ENCODE results near the gene MYLK.
A peak's percentile ranks its signal among the peaks of the same experiment; 100 is the strongest.
"Not testable (repeated sequence)": the region's sequence is repeated elsewhere in the genome, so short reads cannot be mapped to it uniquely, and the experiment has no call there.

The MYLK gene

DNA sequence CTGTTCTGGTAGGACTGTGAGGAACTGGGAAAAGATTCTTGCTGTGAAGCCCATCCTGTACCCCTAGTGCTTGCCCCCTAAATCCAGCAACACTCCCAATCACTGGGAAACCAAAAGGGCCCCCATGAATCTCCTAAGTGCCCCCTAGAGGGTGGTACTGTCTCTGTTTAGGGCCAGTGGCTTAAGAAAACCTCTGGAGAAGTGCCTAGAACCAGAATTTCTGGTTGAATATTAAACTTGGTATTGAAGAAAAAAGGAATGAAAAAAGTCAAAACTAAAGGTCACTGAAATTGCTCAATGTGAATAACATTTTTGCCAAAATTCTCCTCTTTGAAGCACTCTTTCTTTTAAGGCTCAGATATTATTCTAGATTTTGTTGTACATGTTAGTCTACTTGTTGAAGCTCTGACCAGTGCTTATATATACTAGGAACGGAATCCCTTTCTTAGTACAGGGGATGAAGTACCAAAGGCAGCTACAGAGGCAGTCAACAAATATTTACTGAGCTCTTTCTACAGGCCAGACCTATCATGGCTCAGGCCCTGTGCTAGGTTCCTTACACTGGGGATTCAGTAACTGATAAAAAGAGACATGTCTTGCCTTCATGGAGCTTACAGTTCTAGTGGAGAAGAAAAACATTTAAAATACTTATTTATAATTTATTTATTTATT is 138.8 kb downstream of the MYLK start:
- DNase-seq (ENCODE audit: low read depth), result no peak

DNA sequence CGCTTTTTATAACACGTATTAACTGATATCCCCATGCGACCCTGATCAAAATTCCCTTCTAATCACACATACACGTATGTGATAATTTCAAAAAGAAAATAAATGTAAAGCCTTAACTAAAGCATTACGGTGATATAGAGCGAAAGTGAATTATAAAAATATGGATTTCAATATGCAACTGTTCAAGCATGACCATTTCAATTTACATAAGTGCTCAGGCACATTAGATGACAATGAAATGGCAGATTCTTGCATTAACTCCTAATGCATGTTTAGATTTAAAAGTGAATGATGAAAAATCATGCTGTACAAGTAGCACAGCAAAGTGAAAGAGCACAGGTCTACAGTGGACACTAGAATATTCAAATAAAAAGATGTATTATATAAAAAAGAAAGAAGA is 140.1 kb downstream of the MYLK start:
- no peak for DNase-seq (ENCODE audit: low read depth)

DNA sequence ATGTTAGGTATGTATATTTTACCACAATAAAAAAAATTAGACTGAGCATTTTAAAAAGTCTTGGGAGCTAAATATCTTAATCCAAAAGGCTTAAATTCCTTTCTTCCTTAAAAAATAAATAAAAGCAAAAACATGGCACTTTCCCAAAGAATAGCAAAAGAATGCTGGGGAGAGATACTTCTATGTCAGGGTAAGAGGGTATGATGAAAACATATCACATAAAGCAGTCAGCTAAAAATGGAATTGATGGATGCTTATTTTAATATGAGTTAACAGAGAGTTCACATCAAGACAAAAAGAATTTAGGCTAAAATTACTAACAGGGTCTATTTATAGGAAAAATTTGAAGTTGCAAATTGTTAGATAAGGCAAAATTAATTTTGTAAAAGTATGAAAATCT is 141.0 kb downstream of the MYLK start:
- DNase-seq (ENCODE audit: low read depth), result no peak

DNA sequence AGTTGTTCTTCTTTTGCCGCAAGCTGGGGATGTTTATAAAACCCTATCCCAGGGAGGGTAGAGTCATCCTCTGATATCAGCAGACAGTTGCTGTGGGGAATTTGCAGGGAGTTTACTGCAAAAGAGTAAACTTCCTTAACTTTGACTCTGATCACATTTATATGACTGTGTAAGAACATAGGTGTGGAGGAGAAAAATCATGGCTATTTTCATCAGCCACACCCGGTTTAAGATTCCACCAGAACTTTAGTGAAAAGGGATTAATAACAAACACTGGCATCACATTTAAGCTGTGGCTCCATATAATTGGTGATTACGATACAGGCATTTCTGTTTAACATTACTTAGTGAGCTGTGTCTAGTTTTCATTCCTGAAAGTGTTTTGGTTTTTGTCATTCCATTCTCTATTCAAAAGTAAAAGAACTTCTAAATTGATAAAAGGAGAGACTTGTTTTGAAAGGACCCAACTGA is 143.1 kb downstream of the MYLK start:
- DNase-seq (ENCODE audit: low read depth), result no peak

DNA sequence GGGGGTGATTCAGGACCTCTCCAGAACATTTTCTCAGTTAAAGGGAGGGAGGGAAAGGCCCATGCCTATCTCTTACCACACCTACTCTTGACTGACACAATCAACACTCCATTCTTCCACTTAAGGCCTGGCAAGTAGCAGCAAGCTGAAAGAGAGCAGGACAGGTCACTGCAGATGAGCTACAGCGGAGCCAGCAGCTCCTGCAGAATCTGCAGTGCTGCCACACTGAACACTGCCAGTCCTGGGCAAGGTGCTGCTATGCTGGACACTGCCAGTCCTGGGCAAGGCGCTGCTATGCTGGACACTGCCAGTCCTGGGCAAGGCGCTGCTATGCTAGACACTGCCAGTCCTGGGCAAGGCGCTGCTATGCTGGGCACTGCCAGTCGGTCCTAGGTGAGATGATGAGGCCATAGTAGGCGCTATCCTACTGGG is 143.7 kb downstream of the MYLK start:
- DNase-seq (ENCODE audit: low read depth), result no peak

DNA sequence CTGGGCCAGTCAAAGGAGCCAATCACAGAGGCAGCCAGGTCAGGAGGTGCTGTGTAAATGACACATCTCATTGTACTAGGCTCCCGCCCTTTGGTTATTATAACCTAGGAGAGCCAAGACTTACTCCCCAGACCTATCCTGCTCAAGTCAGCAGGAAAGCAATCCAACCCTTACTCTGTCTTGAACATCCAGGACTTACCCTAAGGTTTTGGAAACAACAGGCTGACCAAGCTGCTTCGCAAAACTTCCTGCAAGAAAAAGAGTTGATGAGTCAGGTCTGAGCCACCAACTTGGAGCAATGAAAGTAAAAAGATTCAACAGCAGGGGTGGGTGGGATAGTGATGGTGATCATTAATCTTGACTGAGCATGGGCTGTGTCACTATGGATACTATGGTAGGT is 144.4 kb downstream of the MYLK start:
- peak; percentile 68 for DNase-seq (ENCODE audit: low read depth)

DNA sequence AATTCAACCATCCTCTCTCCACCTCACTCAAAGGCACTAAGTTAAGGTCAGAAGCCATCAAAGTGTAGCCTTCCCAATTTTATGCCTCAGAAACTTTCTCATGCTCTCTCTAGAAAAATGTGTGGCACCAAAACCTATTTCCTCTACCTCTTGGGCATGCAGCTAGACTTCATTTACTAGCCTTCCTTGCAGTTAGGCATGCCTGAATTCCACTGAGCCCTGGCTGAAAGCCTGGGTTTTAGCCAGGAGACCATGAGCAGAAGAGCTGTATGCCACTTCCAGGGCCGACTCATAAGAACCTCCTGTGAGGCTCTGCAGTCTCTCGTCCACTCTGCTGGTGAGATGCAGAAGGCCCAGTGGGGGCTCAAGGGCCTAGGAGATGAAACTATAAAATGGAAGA is 145.0 kb downstream of the MYLK start:
- DNase-seq (ENCODE audit: low read depth), result no peak

DNA sequence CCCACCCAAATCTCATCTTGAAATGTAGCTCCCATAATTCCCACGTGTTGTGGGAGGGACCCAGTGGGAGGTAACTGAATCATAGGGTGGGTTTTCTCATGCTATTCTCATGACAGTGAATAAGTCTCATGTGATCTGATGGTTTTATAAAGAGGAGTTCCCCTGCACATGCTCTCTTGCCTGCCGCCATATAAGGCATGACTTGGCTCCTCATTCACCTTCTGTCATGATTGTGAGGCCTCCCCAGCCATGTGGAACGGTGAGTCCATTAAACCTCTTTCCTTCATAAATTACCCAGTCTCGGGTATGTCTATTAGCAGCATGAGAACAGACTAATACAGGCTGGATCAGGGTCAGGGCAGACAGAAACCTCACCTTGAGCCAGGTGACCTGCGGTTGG is 145.6 kb downstream of the MYLK start:
- DNase-seq (ENCODE audit: low read depth), result not testable (repeated sequence)

DNA sequence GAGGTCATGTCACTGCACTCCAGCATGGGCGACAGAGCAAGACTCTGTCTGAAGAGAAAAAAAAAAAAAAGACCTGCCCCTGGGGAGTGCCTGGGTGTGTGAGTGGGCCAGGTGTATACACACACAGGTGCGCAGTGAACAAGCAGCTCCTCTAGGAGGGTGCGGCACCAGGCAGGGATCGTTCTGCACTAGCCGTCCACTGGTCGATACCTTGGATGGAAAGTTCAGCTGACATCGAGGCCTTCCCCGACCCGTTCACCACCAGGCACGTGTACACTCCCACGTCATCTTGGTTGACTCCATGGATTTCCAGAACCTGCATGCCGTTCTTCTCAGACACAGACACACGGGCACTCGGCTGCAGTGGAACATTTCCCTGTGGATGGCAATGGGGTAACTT is 147.0 kb downstream of the MYLK start:
- DNase-seq (ENCODE audit: low read depth), result no peak

DNA sequence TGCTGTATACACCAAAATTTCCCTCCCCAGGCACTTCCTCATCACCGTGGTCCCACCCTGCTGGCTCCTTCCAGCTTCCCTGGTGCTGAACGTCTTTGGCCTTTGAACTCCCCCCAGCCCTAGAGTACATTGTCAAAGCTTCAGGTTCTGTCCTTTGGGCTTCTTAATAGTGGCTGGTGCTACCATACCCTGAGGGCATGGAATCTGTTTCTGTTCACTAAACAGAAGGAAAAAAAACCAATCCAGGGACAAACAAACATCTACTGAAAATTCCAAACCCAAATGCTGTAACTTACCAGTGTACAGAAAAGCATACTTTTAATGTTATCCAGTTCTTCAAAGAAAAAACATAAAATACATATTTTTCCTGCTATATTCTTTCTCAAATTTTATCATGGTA is 148.7 kb downstream of the MYLK start:
- no peak for DNase-seq (ENCODE audit: low read depth)

DNA sequence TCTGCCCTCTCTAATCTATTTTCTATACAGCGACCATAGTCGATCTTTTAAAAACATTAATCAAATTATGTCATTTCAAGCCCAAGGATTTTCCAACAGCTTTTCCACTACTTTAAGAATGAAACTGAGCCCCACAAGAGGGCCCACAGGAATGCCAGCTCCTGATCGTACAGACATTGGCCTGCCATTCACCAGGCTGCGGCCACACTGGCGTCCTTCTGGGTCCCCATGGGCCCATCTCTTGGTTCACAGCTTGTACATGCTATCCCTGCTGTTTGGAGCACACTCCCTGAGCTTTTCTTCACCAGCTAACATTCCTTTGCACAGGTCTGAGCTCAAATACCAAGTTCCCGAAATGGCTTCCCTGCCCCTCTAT is 149.6 kb downstream of the MYLK start:
- DNase-seq (ENCODE audit: low read depth), result no peak

DNA sequence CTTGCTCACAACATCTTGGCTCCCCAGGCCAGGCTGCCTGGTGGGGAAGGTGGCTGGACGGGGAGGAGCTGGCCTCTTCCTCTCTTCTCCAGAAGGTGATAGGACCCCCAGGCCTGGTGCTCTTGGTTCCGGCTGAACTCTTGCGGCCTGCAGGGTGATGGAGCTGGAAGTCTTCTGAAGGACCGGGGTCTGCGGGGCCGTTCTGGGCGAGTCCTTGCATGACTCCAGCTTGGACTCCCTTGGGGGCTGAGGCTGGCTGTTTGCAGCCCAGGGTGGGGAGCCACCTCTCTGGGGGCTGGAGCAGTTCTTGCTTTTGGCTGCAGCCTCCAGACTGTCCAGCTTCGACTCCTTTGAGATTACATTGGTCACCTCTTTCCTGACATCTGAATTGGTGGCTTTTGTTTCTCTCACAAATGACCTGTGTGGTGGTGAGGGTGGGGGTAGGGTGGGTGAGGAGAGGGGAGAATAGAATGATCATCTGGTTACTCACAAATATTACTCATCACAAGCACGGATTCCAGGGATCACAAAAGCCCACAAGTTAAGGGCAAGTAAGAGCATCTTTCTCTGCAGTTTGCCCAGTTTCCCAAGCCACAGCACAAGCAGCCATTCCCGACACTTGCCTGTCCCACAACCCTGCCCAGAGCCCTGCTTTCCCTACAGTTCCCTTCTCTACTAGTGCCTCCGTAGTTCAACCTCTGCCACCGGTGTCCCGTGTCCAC is 150.2 kb downstream of the MYLK start:
- peak; percentile 86 for DNase-seq (ENCODE audit: low read depth)

DNA sequence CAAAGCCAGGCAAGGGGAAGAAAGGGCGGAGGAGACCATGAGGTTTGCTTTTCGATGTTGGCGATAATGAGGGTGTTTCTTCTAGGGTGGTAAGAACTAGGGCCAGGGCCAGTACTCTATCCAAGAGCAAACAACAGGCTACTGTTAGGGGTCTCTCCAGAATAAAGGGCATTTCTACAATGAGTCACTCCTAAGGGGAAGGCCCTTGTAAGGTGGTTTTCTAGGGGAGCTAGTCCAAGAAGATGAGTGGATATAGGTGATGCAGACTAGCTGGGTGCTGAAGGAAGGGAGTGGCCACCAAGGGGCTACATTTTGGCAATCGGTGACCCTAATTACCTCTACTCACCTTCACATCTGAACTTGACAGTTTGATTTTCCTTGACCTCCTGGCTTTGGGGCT is 150.8 kb downstream of the MYLK start:
- DNase-seq (ENCODE audit: low read depth), result no peak

DNA sequence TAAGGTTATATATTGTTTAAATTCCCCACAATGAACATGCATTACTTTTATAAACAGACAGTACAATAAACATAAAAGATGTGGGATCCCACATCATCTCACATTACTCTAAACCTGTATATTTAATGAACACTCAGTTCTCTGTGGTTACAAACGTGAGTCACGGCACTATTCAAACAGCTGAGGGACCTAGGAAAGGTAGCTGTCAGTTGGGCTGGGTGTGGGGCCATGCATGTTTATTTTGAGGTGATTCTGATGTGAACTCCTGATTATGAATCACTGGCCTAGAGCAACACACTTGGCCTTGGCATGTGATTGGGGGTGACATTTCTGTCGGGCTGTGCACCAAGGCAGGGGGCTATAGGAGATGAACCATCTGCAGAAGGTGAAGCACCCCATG is 151.7 kb downstream of the MYLK start:
- peak; percentile 78 for DNase-seq (ENCODE audit: low read depth)

DNA sequence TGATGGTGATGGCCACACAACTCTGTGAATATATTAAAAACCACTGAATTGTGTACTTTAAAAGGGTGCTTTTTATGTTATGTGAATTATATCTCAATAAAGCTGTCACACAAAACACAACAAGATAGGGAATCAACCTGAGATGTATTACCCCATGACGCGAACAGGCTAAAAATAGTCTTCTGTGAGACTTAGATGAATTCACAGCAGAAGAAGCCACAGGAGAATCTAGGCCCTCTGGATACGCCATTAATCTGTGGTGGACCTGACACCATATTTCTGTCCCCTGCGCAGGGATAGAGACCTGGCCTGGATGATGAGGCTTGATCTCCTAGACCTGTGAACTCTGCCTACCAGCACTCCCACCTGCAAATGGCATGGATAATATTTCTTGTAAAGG is 153.3 kb downstream of the MYLK start:
- no peak for DNase-seq (ENCODE audit: low read depth)

DNA sequence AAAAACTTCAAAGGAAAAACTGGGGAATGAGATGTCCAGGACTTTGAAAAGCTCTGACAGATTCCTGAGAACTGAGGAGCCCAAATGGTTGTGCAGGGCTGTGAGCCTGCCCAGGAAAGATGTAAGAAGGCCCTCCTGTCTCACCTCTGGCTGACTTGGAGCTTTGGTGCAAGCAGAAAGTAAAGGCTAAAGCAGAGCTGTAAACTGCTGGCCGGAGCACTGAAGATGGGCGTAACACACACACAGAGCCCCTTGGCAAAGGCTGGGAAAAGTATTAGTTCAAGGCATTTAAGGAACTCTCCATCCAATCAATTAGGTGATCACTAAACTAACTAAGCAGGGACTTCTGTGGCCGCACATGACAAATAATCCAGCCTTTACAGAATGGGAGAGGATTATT is 155.1 kb downstream of the MYLK start:
- DNase-seq (ENCODE audit: low read depth), result no peak

DNA sequence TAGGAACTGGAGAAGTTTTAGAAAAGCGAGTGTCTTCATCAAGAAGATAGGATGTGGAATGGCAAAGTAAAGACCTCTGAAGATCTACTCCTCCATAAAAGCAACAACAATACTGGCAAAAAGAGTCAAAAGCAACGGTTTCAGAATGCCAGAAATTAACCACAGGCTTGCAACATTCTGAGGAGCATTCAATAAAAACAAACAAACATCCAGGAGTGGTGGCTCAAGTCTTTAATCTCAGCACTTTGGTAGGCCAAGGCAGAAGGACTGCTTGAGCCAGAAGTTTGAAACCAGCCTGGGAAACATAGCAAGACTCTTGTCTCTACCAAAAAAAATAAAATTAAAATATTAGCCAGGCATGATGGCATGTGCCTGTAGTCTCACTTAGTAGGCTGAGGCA is 156.1 kb downstream of the MYLK start:
- DNase-seq (ENCODE audit: low read depth), result no peak

DNA sequence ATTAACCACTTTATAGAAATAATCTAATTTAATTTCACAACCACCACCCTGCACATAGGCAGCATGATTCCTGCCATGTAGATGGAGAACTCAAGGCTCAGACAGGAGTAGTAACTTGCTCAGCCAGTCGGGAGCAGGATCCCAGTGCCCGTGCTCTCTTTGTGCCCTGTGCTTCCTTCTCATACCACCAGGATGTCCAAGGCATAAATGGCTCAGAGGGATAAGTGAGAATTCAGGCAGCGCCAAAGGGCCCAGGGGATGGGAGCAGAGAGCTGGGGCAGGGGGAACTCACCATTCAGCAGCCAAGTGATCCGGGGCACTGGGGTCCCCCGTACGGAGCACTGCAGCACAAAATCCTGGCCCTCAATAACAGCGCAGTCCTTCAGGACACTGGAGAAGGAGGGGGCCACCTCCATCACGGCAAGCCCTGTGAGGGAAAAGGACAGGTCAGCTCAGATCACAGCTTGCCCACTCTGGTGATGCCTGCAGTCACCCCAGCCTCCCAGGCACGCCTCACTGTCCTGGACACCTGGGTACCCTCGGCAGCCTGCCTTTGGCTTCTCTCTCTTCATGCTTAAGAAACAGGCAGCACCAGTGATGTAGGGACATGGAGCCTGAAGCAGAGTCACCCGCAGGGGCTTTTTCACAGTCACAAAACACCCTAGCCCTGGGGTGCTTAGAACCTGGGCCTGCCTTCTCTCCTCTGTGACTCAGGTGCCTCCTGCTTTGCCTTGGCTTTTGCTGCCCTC is 158.3 kb downstream of the MYLK start:
- no peak for DNase-seq (ENCODE audit: low read depth)

DNA sequence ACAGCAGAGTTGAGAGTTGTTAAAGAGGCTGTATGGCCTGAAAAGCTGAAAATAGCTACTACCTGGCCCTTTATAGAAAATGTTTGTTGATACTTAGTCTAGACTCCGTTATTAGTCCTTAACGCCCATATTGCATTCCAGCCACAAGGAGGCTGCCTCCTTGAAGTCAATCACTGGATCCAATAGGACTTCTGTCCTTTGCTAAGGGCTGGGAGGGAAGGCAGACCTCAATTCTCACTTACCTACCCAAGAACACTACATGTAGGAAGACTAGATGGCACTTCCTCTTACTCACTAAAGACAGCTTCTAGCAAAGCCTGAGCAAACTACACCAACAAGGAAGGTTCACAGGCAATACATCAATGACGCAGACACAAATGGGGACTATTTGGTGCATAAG is 159.8 kb downstream of the MYLK start:
- no peak for DNase-seq (ENCODE audit: low read depth)

DNA sequence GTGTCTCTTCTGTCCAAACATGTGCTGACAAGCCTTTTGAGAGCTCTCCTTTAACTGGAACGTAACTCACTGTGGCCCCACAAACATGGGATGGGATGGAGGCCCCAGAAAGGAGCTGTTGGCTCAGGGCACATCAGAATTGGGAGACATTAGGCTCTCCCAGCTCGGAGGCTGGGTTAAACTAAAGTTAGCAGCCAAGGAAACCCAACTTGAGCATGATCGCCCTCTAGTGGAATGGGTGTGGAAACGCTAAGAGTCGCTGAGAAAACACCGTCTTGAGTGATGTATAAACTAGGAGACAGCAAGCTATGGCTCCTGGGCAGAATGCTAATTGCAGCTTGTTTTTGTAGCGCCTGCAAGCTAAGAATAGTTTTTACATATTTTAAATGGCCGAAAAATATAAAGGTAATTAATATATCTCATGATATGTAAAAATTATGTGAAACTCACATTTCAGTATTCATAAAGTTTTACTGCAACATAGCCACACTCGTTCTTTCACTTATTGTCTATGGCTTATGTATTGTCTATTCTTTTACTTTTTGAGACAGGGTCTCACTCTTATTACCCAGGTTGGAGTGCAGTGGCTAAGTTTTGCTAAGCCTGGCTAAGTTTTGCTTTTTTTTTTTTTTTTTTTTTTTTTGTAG is 160.5 kb downstream of the MYLK start:
- DNase-seq (ENCODE audit: low read depth), result no peak

DNA sequence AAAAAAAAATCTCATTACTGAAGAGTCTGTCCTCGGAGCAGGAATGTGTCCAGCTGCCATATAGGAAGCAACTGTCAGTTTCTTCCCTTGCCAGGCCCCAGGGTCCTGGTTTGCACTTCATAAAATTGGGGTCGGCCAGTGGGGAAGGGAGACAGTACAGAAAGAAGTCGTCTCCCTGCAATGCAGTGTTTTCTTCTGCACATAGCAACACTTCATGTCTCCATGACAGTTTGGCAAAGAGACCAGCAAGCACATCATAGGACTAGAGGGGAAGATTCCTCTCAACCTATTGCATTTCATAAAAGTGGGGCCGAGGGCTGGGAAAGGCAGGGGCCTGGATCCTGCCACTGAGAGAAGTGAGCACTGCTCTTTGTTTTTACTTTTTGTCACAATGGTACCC is 161.1 kb downstream of the MYLK start:
- no peak for DNase-seq (ENCODE audit: low read depth)

DNA sequence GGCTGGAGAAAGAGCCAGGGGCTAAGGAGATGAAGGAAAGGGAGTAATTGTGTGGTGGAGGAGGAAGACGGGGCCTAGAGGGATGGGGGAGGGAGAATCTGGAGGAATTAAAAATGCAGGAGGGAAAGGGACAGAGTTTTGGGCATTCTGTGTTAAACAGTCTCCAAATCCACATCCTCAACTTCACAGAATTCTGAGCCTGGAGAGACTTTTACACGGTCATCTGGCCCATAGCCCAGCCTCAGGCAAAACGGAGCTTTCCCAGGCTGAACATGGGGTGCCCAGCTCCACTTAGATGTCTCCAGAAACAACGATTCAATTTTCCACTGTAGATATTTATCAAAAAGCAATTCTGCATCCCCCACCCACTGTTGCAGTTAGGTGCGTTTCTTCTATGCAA is 161.7 kb downstream of the MYLK start:
- no peak for DNase-seq (ENCODE audit: low read depth)

DNA sequence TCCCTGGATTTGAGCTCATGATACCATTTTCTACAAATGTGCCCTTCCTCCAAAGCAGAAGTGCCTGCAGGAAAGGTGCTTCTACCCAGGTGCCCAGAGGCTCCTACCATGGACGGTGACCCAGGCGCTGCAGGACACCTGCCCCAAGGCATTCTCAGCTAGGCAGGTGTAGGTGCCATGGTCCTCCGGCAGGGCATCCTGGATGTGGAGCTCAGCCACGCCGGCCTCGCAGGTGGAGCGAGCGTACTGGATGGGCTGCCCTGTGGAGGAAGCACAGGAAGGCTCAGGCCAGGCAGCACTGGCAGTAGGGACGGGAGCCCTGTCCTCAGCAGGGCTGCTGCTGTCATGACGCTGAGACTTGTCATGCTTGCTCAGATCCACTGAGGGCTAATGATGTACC is 162.1 kb downstream of the MYLK start:
- no peak for DNase-seq (ENCODE audit: low read depth)

Measured in HS-5 (cell line).